Neutrophil (primary cell): ENCODE measurements around the gene CORO6.

ENCODE experiments used
- H3K27ac ChIP-seq: fragments of 200-600 bp; sonication (generic); 2 replicates; pipeline ENCODE4 v1.5.1; 2016; ENCODE audit warnings: mild to moderate bottlenecking, moderate library complexity
- H3K27me3 ChIP-seq: fragments of 200-600 bp; sonication (generic); 2 replicates; pipeline ENCODE4 v1.6.0; 2016; ENCODE audit warnings: mild to moderate bottlenecking
- H3K36me3 ChIP-seq: fragments of 200-600 bp; sonication (generic); 2 replicates; pipeline ENCODE4 v1.5.1; 2017
- H3K4me1 ChIP-seq, 2 experiments: fragments of 200-600 bp in 1 of 2; sonication (generic) in 1 of 2; 1 replicate in 1 of 2; 2 replicates in 1 of 2; pipeline versions ENCODE4 v1.5.1 to v1.6.1; 2013 to 2016; ENCODE audit warnings: low read depth in 1 of 2, low read length in 1 of 2, mild to moderate bottlenecking in 1 of 2, moderate library complexity in 1 of 2; ENCODE audit not compliant: control insufficient read depth in 1 of 2, insufficient read depth in 1 of 2
- H3K4me3 ChIP-seq, 2 experiments: fragments of 200-600 bp in 1 of 2; sonication (generic) in 1 of 2; 1 replicate in 1 of 2; 2 replicates in 1 of 2; pipeline ENCODE4 v1.5.1; 2013 to 2016; ENCODE audit warnings: low read depth in 1 of 2, low read length in 1 of 2, mild to moderate bottlenecking in 1 of 2, moderate library complexity in 1 of 2
- H3K9me3 ChIP-seq: fragments of 200-600 bp; sonication (generic); 2 replicates; pipeline ENCODE4 v1.5.1; 2016
- CTCF ChIP-seq: fragments of 200-600 bp; sonication (generic); IDR thresholded peaks from 2 replicates; pipeline ENCODE4 v1.5.1; 2016; ENCODE audit warnings: antibody characterized with exemption

Gene CORO6

GRCh38 chr17:29589524-29590410 lies 32.9 kb downstream of the CORO6 start, which contains the start of gene GIT1:
GIT1 (minus strand) TSS chr17:29589648; CDS start chr17:29589378, 270 bp downstream.
- H3K4me1 ChIP-seq = peaks cover 62 to 63% of the 10 kb centered on the region in 2 experiments

DNA sequence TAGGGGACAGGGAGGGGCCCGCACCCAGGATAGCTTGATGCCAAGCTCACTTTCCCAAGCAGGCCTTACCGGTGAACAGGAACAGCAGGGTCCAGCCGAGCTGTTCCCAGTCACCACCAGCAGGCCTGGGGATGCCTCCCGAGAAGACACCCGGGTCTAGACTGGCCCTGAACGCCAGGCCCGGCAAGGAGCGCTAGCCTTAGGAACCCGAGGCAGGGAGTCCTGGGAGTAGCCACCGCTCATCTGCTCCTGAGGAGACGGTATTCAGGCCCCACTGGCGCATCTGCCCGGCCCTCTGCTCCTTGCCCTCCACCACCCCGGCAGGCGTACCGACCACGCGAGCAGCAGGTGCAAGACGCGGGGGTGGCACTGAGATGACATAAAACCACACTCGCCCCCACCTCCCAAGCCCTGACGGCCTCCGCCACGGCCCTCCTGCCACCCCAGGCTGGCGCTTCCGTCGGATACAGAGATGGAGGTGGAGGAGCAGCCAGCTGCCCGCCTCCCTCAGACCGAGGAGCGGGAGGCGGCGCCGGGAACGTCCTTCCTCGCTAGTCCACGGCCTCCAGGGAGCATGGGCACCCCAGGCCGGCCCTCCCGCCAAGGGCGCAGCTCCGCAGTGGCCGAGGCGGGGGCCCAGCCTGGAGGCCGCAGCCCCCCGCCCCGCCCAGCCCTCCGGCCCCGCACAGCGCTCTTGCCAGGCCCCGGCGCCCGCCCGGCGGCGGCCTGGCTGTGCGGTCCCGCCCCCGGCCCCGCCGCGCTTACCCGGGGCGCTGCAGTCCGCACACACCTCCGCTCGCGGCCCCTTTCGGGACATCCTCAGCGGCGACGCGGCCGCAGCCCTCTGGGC lies 33.9 kb downstream of the CORO6 start:
- no peak for TF ChIP-seq CTCF
- H3K4me3 ChIP-seq = peak overlapping the region; percentile 74 to 80
- no peaks in the 10 kb centered on the region for H3K36me3 ChIP-seq
- H3K9me3 ChIP-seq = no peaks in the 10 kb centered on the region
- H3K4me1 ChIP-seq = peaks cover 57 to 61% of the 10 kb centered on the region in 2 experiments
- peak overlapping the region; percentile 41 for H3K27ac ChIP-seq
- H3K27me3 ChIP-seq = peaks cover 51% of the 10 kb centered on the region

More at GRCh38 chr17:29589524-29590410, 32.9 kb downstream of the CORO6 start, which contains the start of gene GIT1:
- H3K4me3 ChIP-seq = peak within 1 kb of the TSS; percentile 74 to 81
- peak within 1 kb of the TSS; percentile 41 for H3K27ac ChIP-seq
- H3K9me3 ChIP-seq = no peaks in the 10 kb centered on the region
- no peaks in the 10 kb centered on the region for H3K36me3 ChIP-seq
- peaks cover 61% of the 10 kb centered on the region for H3K27me3 ChIP-seq
- TF ChIP-seq CTCF = peak; percentile 32

DNA sequence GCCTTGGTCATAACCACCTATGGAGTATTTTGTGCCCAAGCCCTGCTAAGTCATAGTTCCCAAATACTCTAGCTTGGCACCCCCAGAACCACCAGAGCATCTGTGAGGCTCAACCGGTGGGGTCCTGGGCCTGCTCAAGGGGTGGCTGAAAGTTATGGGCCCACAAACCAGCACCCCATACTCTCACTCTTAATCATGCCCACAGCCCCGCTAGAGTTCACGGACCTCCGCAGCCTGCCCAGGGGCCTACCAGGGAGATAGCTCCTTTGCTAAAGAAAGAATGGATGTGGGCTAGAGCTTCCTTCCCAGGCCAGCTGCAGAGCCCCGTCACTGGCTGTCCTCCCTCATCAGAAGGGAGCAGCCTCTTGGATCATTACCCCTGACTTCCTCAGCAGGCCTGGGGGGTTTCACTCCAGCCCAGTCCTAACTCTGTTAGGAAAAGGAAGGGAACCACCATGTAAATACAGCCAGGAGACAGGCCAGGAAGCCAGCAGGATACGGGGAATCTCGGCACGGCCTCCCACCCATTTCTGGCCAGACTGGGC lies 34.6 kb downstream of the CORO6 start:
- TF ChIP-seq CTCF = no peak
- H3K9me3 ChIP-seq = no peaks in the 10 kb centered on the region
- H3K4me1 ChIP-seq = peaks cover 54 to 57% of the 10 kb centered on the region in 2 experiments
- no peaks in the 10 kb centered on the region for H3K36me3 ChIP-seq
- peak overlapping the region; percentile 74 to 80 for H3K4me3 ChIP-seq
- peaks cover 46% of the 10 kb centered on the region for H3K27me3 ChIP-seq
- no peak overlapping the region for H3K27ac ChIP-seq

- TF ChIP-seq CTCF = no peak
- Histone ChIP-seq H3K4me1 (peaks cover 50 to 53% of the 10 kb centered on the region in 2 experiments), H3K36me3 (no peaks in the 10 kb centered on the region), H3K27ac (no peak overlapping the region), H3K4me3 (no peak overlapping the region), H3K9me3 (no peaks in the 10 kb centered on the region), H3K27me3 (peaks cover 41% of the 10 kb centered on the region)
Observed at GRCh38 chr17:29587591-29587990, 35.1 kb downstream of the CORO6 start.
